ENCODE data around the gene PCDHB4. TPM values are rescaled to one million over a fixed set of nuclear protein-coding genes. Genes with fewer than 3 reads are reported as not detected.
"Not testable (repeated sequence)": the region's sequence is repeated elsewhere in the genome, so short reads cannot be mapped to it uniquely, and the experiment has no call there.

The PCDHB4 gene
- total and polyA plus RNA-seq, 2 of the 13 experiments (the other 11 are each of a cell fraction or from before 2014, with no cell fraction given), result 0.08 to 0.13 TPM

GRCh38 chr5:141150993-141151325 lies 29.3 kb downstream of the PCDHB4 start:
- DNase-seq (ENCODE audit: low spot score), result no peak
- intact Hi-C loops (cut with micrococcal nuclease; ENCODE audit: unreplicated experiment) (loop anchor here (2.0 kb wide), 1 partner anchor 66 kb away; no protein-coding TSS in a partner anchor), in situ Hi-C loops (cut with HindIII; ENCODE audit: extremely low pct_ligation_motif_present, low pct_unique_long_range_greater_than_20kb) (no loop called here)
- CTCF ChIA-PET (ENCODE audit: low intra/inter-chr PET ratio, low total read pairs), result no interaction called here
- POLR2A ChIA-PET, result no interaction called here
- Histone ChIP-seq H2AFZ (ENCODE audit: low read length) (peak overlapping the region; percentile 28), H3K27ac (ENCODE audit: extremely low read length, insufficient read depth, low read length) (no peak overlapping the region), H3K27me3 (ENCODE audit: control insufficient read depth in 1 of 2, insufficient read depth in 2 of 2, low read length in 2 of 2) (peaks cover 0 to 10% of the 10 kb centered on the region in 2 experiments; a peak in 1 of 5 replicates), H3K36me3 (replicated peaks in 1 of 2; ENCODE audit: control insufficient read depth in 1 of 2, insufficient read depth in 2 of 2, low read length in 2 of 2) (no peaks in the 10 kb centered on the region), H3K4me1 (ENCODE audit: insufficient read depth, low read length) (peaks cover 7% of the 10 kb centered on the region; the same call in 1 of the 2 replicates), H3K9me3 (ENCODE audit: low read length) (no peaks in the 10 kb centered on the region), H4K20me1 (ENCODE audit: insufficient read depth, low read length) (no peaks in the 10 kb centered on the region), H3K4me2 (ENCODE audit: low read depth, low read length) (peak overlapping the region; percentile 67), H3K79me2 (ENCODE audit: insufficient read depth, low read length) (no peaks in the 10 kb centered on the region), H3K9ac (ENCODE audit: insufficient read depth, low read depth, low read length) (no peak overlapping the region), H3K4me3 (replicated peaks in 1 of 3; ENCODE audit: insufficient read depth in 1 of 3, low read depth in 2 of 3, low read length in 3 of 3) (peak overlapping the region in 1 of 3 experiments; percentile 47; a peak in 1 of 6 replicates)
- FAIRE-seq, result no peak
- no TSS peak for BruUV-seq (replicated peaks)
- TF ChIP-seq CREB1 (IDR thresholded peaks at IDR 0.05) (peak; percentile 88), CREB1 (CRISPR knock-in tag; IDR thresholded peaks at IDR 0.05) (no peak), ZNF281 (CRISPR knock-in tag; IDR thresholded peaks at IDR 0.05; ENCODE audit: borderline replicate concordance) (no peak), FOXO1 (CRISPR knock-in tag; IDR thresholded peaks at IDR 0.05) (no peak), ATF7 (IDR thresholded peaks at IDR 0.05) (peak; percentile 89), ATF7 (CRISPR knock-in tag; IDR thresholded peaks at IDR 0.05) (no peak), ZNF180 (CRISPR knock-in tag; IDR thresholded peaks at IDR 0.05; ENCODE audit: borderline replicate concordance, low read depth) (no peak)
- no peak for ATAC-seq
- 47% methylated on average over 13 of the region's 13 CpGs for WGBS (ENCODE audit: low lambda C conversion rate)

- H3K4me3 ChIP-seq (replicated peaks in 1 of 3; ENCODE audit: insufficient read depth in 1 of 3, low read depth in 2 of 3, low read length in 3 of 3); H3K9me3 ChIP-seq (ENCODE audit: low read length); H3K36me3 ChIP-seq (replicated peaks in 1 of 2; ENCODE audit: control insufficient read depth in 1 of 2, insufficient read depth in 2 of 2, low read length in 2 of 2); DNase-seq (ENCODE audit: low spot score); H3K4me1 ChIP-seq (ENCODE audit: insufficient read depth, low read length); BruUV-seq (replicated peaks); ATAC-seq; H2AFZ ChIP-seq (ENCODE audit: low read length); H3K4me2 ChIP-seq (ENCODE audit: low read depth, low read length); H3K79me2 ChIP-seq (ENCODE audit: insufficient read depth, low read length); in situ Hi-C loops (cut with HindIII; ENCODE audit: extremely low pct_ligation_motif_present, low pct_unique_long_range_greater_than_20kb); FAIRE-seq; POLR2A ChIA-PET; H3K27ac ChIP-seq (ENCODE audit: extremely low read length, insufficient read depth, low read length); H4K20me1 ChIP-seq (ENCODE audit: insufficient read depth, low read length); CTCF ChIA-PET (ENCODE audit: low intra/inter-chr PET ratio, low total read pairs); H3K9ac ChIP-seq (ENCODE audit: insufficient read depth, low read depth, low read length): not testable (repeated sequence)
- 93% methylated on average over 6 of the region's 41 CpGs for WGBS (ENCODE audit: low lambda C conversion rate)
- H3K27me3 ChIP-seq (ENCODE audit: control insufficient read depth in 1 of 2, insufficient read depth in 2 of 2, low read length in 2 of 2), result peaks cover 2 to 15% of the 10 kb centered on the region in 2 experiments; a peak in 2 of 5 replicates
- intact Hi-C loops (cut with micrococcal nuclease; ENCODE audit: unreplicated experiment), result loop anchor here (2.0 kb wide), 1 partner anchor 67 kb away; no protein-coding TSS in a partner anchor
Measured at GRCh38 chr5:141151632-141152031, 30.0 kb downstream of the PCDHB4 start.

GRCh38 chr5:141152096-141152495 lies 30.5 kb downstream of the PCDHB4 start:
- DNase-seq (ENCODE audit: low spot score); H3K4me1 ChIP-seq (ENCODE audit: insufficient read depth, low read length); in situ Hi-C loops (cut with HindIII; ENCODE audit: extremely low pct_ligation_motif_present, low pct_unique_long_range_greater_than_20kb); BruUV-seq (replicated peaks); H3K27ac ChIP-seq (ENCODE audit: extremely low read length, insufficient read depth, low read length); intact Hi-C loops (cut with micrococcal nuclease; ENCODE audit: unreplicated experiment); CTCF ChIA-PET (ENCODE audit: low intra/inter-chr PET ratio, low total read pairs); H3K4me3 ChIP-seq (replicated peaks in 1 of 3; ENCODE audit: insufficient read depth in 1 of 3, low read depth in 2 of 3, low read length in 3 of 3); H2AFZ ChIP-seq (ENCODE audit: low read length); H3K9ac ChIP-seq (ENCODE audit: insufficient read depth, low read depth, low read length); H4K20me1 ChIP-seq (ENCODE audit: insufficient read depth, low read length); ATAC-seq; POLR2A ChIA-PET; H3K79me2 ChIP-seq (ENCODE audit: insufficient read depth, low read length); FAIRE-seq; H3K36me3 ChIP-seq (replicated peaks in 1 of 2; ENCODE audit: control insufficient read depth in 1 of 2, insufficient read depth in 2 of 2, low read length in 2 of 2); H3K4me2 ChIP-seq (ENCODE audit: low read depth, low read length); H3K9me3 ChIP-seq (ENCODE audit: low read length): not testable (repeated sequence)
- WGBS (ENCODE audit: low lambda C conversion rate), result 75% methylated on average over 19 of the region's 36 CpGs
- H3K27me3 ChIP-seq (ENCODE audit: control insufficient read depth in 1 of 2, insufficient read depth in 2 of 2, low read length in 2 of 2), result peaks cover 2 to 15% of the 10 kb centered on the region in 2 experiments; a peak in 2 of 5 replicates
